Inflammatory macrophage treated with lipopolysaccharide for 1 hour (primary cell): ENCODE data around the gene FLT1.

Source experiments
- DNase-seq, 2 donors: peaks; one replicate each; pipeline ENCODE4 v3.0.0-alpha.2; 2020 to 2022

Gene FLT1, protein sequence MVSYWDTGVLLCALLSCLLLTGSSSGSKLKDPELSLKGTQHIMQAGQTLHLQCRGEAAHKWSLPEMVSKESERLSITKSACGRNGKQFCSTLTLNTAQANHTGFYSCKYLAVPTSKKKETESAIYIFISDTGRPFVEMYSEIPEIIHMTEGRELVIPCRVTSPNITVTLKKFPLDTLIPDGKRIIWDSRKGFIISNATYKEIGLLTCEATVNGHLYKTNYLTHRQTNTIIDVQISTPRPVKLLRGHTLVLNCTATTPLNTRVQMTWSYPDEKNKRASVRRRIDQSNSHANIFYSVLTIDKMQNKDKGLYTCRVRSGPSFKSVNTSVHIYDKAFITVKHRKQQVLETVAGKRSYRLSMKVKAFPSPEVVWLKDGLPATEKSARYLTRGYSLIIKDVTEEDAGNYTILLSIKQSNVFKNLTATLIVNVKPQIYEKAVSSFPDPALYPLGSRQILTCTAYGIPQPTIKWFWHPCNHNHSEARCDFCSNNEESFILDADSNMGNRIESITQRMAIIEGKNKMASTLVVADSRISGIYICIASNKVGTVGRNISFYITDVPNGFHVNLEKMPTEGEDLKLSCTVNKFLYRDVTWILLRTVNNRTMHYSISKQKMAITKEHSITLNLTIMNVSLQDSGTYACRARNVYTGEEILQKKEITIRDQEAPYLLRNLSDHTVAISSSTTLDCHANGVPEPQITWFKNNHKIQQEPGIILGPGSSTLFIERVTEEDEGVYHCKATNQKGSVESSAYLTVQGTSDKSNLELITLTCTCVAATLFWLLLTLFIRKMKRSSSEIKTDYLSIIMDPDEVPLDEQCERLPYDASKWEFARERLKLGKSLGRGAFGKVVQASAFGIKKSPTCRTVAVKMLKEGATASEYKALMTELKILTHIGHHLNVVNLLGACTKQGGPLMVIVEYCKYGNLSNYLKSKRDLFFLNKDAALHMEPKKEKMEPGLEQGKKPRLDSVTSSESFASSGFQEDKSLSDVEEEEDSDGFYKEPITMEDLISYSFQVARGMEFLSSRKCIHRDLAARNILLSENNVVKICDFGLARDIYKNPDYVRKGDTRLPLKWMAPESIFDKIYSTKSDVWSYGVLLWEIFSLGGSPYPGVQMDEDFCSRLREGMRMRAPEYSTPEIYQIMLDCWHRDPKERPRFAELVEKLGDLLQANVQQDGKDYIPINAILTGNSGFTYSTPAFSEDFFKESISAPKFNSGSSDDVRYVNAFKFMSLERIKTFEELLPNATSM (N-terminal part only)

DNA sequence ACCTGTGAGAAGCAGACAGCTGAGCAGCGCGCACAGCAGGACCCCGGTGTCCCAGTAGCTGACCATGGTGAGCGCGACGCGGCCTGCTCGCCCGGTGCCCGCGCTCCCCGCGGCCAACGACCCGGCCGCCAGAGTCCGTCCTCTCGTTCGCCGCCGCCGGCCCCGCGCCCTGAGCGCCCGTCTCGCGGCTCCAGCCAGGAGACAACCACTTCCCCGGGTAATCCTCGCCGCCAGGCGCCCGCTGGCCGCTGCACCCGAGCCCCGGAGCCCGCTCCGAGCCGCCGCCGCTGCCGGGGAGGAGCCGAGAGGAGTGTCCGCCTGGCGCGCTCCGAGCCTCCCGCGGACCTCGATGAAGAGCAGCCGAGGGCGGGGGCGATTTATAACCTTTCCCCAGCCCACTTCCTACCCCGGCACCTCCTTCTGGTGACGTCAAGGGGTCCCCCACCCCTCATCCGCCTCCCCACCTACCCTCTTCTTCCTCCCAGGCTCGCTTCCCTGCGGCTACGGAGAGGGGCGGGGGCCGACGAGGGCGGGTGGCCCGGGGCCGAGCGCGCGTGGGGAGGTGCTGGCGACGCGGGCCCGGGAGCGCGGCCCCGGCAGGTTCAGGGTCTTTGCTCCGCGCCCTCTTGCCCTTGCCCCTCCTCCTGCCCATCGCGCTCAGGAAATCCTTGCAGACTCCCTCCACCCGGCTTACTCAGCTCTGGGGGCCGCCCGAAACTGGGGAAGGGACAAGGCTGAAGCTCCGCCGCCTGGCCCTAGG lies at the start of gene FLT1:
TSS of gene FLT1 (minus strand) at position 351 of the 760 bp plus-strand sequence. CDS start at position 66, 285 bp downstream.
- DNase-seq, result peak; percentile 79 to 84

DNA sequence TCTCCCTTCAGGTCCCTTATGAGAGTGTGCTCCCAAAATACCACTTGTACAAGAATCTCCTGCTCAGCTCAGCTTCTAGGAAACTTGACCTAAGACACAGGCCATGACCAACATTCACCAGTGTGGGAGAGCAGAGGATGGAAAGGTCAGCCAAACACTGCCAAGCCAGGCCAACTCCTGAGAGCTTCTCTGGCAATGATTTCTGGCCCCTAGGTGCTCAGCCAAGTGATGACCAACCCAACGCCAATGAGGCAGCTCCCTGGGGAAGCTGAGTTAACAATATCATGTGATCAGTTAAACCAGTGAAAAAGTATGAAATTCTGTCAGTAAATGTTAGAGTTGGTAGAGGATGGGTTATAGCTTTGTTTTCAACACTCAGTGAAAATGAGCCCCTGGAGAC lies 49.1 kb upstream of the FLT1 start:
- DNase-seq, result no peak

GRCh38 chr13:28542804-28543203 lies 47.9 kb upstream of the FLT1 start:
- no peak for DNase-seq

- DNase-seq, result no peak
Observed at GRCh38 chr13:28541966-28542365, 47.0 kb upstream of the FLT1 start.

GRCh38 chr13:28540612-28541011 lies 45.7 kb upstream of the FLT1 start:
- DNase-seq, result no peak

GRCh38 chr13:28539625-28540286 lies 44.8 kb upstream of the FLT1 start:
- DNase-seq, result no peak

DNA sequence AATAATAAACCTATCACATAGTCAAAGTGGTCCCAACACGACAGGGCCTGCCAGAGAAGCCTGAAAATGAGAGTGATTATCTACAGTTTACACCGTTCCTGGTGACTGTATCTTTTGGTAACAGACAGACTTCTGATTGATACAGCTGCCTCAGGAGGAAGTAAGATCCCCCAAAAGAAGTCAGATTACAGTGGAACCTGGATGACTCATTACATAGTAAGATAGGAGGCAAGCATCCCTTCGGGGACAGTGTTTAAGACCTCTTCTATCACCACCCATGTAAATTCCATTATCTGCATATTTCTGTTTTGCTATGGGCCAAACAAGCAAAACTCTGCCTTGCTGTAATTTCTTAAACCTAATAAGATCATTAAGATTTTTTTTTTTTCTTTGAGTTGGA lies 44.0 kb upstream of the FLT1 start:
- DNase-seq, result no peak

DNA sequence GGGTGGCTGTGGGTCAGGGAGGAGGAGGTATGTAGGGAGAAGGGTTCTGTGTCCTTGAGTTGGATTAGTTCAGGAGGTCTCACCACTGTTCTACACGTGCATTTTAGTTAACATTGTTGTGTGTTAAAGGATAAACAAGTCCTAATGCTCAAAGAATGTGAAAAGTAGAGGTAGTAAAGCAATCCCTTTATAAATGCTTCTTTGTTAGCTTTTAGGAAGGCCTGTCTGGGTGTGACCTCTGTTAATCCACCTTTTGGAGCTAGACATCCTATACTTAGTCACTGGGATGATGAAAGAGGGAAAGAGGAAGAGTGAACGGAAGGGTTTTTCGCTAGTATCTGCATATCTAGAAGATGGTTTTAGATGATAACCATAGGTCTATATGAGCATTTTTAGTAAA lies 42.2 kb upstream of the FLT1 start:
- DNase-seq, result peak in 1 of 2 donors; percentile 46

- DNase-seq, result no peak
Observed at GRCh38 chr13:28536371-28536770, 41.4 kb upstream of the FLT1 start.

GRCh38 chr13:28535734-28536133 lies 40.8 kb upstream of the FLT1 start:
- DNase-seq, result no peak

DNA sequence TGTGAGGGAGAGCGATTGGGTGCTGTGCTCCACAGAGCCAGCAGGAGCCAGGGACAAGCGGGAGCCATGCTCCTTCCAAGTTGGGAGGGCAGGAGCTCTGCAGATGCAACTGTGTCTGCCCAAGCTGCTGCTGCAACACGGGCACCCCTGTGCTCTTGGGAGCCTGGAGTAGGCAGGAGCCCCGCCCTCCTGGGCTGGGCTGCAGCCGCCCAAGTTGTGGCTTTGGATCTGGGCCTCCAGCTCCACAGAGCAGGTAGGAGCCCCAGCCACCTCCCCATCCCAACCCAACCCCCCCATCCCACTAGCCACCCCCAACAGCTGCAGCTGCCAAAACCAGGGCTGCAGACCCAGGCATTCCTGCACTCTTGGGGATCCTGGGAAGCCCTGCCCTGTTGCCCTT lies 39.9 kb upstream of the FLT1 start:
- no peak for DNase-seq

- no peak for DNase-seq
Observed at GRCh38 chr13:28534210-28534609, 39.3 kb upstream of the FLT1 start.

DNA sequence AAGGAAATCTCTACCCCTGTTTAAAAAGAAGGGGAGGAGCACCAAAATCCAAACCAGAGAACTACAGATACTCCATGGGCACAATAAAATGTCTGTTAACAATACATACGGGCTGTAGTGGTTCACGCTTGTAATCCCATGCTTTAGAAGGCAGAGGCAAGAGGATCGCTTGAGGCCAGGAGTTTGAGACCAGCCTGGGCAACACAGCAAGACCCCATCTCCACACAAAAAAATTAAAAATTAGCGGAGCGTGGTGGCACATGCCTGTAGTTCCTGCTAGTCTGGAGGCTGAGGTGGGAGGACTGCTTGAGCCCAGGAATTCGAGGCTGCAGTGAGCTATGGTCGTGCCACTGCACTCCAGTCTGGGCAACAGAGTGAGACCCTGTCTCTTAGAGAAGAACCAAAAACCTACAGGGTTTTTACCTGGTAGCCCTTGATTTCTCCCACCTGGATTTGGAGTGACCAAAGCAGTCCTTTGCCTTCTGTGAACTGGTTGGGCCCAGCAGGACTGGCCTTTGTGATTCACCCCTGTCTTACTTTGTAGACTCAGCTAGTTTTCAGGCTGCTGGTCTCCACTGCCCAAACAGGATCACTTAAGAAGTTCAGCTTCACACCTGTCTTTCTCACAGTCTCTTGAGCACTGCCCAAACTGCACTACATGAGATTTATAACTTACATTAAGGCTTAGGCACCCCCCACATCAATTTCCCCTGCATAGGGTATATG lies 38.7 kb upstream of the FLT1 start:
- DNase-seq, result no peak

- DNase-seq, result no peak
Observed at GRCh38 chr13:28533125-28533436, 38.2 kb upstream of the FLT1 start.

DNA sequence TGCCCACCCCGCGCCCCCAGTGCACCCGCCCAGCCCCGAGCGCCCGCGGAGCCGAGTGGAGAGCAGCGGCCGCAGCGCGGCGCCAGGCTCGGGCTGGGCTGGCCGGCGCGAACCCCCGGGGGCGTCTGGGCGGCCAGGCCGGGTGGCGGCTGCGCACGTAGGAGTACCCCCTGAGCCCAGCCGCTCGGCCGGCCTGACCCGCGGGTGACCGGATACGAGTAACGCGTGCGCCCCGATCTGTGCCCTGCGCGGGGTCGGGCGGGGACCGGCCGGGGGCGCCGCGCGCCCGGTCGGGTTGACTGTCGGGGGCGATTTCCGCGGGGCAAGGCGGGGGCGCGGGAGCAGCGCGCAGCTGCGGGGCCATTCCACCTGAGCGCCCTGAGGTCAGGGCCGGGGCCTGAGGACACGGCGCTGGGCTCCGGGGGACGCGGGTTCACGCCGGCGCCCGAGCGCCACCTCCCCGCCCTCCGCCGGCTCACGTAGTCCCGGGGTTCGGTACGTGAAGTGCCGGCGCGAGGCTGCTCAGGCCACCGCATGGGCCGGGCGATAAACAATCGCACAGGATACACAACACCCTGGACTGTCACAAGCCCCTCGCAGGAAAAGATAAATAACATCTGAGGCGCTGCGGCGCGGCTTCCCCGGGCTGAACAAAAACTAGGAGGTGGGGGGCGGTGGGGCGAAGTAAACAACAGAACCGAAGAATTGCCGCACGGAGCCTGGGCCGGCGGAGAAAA lies 37.6 kb upstream of the FLT1 start:
- no peak for DNase-seq

DNA sequence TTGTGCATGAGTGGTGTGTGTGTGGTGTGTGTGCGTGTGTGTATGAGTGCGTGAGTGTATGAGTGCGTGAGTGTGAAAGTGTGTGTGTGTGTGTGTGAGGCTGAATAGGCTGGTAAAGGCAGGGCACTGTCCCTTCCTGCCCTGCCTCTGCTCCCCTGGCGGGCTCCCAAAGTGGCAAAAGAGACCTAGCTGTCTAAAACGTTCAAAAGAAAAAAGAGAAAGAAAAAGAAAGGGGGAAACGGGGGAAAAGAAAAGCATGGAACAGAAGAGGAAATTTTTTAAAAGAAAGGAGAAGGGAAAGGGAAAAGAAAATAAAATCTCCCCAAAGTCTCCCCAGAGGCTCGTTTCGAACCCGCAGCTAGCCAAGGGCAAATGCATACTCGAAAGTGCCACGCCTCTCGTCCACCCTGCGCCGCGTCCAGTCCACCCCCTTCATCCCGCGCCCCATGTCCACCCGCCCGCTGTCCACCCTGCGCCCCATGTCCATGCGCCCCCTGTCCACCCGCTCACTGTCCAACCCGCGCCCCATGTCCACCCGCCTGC lies 37.0 kb upstream of the FLT1 start:
- DNase-seq, result no peak

DNA sequence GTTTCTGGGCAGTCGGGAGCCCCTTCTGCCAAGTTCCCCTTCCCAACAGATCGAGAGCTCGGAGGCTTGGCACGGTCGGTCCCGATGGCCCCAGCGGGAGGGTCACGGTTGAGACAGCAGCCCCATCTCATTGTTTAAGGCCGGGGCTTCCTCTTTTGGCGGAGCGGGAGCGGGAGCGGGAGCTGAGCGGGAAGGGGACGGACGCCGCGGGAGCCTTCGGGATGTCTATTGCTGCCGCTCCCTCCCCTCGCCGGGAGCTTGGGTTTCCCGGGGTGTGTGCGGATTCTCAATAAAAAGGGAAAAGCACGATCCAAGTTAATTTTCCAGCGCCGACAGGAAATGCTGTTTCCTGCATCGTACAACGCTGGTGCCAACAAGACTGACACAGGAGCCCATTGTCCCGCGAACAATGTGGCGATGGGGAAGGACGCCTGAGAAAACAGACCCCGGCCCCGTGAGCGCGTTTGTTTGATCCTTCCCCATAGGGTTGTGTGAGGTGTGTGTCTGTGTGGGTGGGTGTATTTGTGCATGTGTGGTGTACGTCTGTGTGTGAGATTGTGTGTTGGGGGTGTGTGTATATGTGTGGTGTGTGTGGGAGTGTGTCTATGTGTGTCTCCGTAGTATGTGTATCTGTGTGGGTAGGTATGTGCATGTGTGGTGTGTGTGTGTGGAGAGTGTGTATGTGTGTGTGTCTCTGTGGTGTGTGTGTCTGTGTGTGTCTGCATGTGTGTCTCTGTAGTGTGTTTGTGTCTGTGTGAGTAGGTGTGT lies 36.3 kb upstream of the FLT1 start:
- peak in 1 of 2 donors; percentile 45 for DNase-seq

GRCh38 chr13:28530729-28531076 lies 35.8 kb upstream of the FLT1 start:
- no peak for DNase-seq

DNA sequence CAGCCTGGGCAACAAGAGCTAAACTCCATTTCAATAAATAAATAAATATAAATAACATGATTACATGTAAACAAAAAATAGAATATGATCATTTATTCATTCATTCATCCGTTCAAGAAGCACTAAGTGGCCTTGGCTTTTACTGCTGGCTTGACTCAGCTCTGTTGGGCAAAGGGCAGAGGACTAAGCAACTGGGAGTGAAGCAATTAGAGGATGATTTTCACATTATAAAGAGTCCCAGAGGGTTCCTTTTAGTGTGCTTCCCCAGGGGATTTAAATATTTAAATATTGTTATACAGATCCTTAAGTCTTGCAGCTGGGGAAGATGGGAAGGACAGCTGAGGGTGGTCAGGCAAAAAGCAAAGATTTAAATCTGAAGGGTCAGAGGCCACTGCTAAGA lies 34.9 kb upstream of the FLT1 start:
- peak; percentile 79 to 85 for DNase-seq

DNA sequence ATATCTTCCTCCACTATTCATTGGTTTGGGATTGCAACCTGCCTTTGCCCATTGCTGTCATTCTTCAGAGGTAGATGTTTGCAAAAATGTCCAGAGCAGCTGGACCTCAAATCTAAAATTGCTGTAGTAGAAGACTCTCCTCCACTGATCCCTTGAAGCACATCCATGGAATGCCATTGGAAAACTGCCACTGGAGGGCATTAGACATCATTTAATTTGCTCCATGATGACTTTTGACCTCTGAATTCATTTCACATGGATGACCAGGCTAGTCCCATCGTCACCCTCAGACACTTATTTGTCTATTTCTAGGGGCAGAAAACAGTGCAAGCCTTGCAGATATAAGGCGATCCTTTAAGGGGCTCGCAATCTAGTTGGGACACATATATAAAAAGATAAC lies 33.9 kb upstream of the FLT1 start:
- DNase-seq, result no peak
